Activated T-helper 9 cell treated with anti-CD3 and anti-CD28 coated beads, Interleukin-2, amount 50 U/mL, for 16 hours (primary cell): ENCODE data around the gene CRYGN.

Source experiments
- DNase-seq: peaks from one replicate; pipeline ENCODE4 v3.0.0-alpha.2; 2020; ENCODE audit warnings: low read depth

The CRYGN gene

DNA sequence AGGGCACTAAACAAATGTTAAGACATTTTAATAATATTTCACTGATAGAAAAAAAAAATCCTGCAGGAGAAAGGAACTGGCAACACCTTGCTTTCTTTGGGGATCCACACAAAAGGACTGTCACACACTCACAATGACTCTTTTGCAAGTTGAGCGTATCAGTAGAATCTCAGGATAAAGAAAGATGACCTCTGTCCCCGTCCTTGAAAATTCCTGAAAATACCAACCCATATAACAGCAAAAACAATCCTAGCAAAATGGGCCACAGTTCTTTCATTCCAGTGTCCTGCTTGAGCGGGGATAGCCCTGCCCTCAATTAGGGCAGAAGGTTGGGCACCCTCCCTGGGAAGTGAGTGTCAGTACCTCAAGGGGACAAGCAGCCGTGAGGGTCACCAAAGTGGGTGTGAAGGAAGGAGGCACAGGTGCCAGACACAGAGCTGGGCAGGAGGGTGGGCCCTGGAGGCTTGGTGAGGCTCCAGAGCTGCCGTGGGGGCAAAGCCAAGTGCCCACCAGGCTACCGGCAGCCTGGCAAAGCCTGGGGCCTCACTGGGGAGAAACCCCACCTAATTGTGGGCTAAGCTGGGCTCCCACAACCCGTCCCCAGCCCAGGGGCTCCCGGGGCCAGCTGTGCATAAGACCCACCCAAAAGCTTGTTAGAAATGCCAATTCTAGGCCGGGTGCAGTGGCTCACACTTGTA lies 32.9 kb downstream of the CRYGN start:
- no peak for DNase-seq

GRCh38 chr7:151406051-151406875 lies 33.7 kb downstream of the CRYGN start:
- DNase-seq: no peak

DNA sequence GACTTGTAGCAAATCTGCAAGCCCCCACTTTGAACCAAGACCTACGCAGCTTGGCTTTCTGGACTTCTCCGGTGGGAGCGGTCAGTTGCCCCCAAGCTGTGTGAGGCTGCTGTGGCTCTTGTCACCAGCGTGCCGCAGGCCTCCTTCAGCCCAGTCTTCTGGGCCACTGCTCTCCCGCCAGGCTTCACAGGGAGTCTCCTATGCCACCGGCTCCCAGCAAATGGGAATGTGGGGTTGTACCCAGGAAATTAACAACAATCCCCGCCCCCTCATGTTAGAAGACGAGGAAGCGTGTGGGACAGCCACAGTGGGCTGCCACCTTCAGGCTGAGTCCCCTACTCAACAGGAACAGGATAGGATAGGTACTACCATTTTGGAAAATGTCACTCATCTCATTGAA lies 34.4 kb downstream of the CRYGN start:
- DNase-seq: no peak

DNA sequence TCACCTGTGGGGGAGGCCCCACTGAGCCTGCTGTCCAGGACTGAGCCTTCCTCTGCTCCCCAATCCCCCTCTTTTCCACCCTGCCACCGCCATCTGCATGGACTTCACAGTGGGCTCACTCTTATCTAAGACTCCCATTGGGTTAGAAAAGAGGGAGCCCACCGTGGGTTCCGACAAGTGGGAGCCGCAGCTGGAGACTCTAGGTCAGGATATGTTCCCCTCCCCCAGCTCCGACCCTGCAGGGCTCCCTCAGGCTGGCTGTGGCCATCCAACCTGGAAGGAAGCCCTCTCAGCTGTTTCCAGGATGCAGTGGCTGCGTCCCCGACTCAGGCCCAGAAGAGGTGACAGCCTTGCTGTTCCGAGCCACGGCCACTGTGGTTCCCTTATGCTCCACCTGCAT lies 34.9 kb downstream of the CRYGN start:
- no peak for DNase-seq

DNA sequence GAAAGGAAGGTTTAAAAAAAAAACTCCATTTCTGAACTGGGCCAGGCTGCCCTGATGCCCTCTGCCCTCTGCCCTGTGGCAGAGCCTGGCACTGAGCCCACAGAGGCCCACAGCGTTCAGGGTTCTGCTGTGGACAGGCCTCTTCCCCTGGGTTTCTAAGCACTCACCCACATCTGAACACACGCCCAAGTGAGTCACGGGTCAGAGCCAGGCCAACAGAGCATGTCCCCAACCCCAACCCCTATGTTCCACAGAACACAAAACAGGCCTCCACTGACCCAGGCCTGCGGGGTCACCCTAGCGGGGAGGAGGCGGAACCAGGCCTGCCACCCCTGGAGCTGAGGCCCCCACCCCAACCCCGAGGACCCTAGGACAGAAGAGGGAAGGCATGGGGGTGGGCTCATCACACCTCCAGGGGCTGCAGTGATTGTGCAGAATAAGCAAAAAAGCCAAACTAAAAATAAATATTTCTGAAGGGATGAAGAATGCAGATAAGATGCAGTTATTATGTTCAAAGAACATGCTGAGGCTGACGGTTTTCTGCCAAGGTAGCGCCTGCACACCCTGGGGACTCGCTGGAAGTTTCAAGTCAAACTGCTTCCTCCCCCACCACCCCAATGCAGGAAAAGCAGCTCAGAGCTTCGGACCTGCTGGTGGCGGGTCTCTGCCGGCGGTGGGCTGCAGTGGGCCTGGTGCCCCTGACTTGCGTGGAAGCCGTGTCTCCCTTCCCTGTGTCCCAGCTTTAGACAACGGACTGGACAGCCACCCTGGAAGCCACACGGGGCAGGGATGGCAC lies 35.5 kb downstream of the CRYGN start:
- no peak for DNase-seq

GRCh38 chr7:151403764-151404163 lies 36.2 kb downstream of the CRYGN start:
- no peak for DNase-seq

- DNase-seq: no peak
These were observed 37.7 kb downstream of the CRYGN start for GRCh38 chr7:151402029-151402835.

DNA sequence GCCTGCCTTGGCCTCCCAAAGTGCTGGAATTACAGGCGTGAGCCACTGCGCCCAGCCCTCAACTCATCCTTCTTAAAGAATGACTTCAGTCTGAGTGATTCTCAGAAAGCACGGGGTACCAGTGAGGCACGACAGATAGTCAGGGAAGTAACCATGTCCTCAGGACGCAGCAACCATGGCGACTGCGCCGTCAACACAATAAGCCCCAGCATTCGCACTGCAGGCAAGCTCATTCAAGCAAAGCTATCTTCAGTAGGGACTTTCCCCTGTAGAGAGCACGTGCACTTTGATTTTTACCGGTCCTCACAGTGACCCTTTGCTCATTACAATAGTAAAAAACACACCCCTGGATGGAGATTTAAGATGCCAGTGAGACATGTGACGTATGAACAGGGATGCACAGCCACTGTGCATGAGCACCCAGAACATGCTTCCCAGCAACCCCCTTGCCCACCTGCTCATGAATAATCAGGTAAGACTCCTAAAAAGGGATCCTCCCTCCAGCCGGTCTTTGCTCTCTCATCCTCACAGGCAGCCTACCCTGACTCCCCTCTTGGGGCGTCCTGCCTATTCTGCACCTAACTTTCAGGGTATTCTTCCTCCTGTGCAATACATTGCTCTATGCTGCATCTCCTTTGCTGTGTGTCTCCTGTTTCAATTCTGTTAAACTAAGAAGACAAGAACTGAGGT lies 39.2 kb downstream of the CRYGN start:
- DNase-seq: no peak

GRCh38 chr7:151399906-151400305 lies 40.0 kb downstream of the CRYGN start:
- no peak for DNase-seq

DNA sequence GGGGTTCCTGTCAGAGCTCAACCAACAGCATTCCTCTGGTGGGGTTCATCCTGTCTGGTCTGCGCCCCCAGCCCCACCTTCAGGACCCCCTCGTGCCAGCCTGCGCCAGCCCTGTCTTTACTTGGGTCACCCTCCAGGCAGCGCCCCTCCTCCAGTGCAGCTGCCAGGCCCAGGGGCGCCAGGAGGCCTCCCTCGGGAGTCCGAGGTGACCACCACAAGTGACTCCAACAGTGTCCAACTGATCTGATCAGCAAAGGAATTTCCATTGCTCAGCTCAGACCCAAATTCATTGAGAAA lies 40.7 kb downstream of the CRYGN start:
- no peak for DNase-seq

- DNase-seq: no peak
These were observed 41.3 kb downstream of the CRYGN start for GRCh38 chr7:151398446-151399304.

GRCh38 chr7:151397026-151397425 lies 42.9 kb downstream of the CRYGN start:
- no peak for DNase-seq

DNA sequence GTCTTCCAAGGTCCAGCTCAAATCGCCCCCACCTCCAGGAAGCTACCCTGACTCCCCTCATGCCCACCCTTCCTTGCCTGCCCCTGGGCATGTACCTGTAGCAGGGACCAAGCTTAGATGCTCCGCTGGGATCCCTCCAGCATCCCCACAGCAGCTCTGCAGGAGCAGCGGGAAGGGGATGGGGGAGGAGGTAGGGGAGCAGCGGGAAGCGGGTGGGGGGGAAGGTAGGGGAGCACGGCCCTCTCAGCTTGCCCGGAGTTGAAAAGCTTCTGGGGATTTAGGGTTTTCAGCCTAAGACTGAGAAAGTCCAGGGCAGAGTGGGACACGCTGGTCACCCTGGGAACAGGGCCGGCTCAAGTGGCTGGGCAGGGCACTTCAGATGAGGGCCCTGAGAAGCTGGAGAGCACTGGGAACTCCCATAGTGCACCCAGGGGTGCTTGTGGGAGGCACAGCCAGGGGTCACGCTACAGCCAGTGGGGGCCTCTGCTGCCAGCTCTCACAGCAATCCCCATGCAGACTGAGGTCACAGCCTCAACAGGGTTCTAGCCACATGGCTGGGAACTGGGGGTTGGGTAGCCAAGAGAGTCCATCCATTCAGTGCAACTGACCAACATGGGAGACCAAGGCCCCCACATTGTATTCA lies 43.5 kb downstream of the CRYGN start:
- DNase-seq: no peak

DNA sequence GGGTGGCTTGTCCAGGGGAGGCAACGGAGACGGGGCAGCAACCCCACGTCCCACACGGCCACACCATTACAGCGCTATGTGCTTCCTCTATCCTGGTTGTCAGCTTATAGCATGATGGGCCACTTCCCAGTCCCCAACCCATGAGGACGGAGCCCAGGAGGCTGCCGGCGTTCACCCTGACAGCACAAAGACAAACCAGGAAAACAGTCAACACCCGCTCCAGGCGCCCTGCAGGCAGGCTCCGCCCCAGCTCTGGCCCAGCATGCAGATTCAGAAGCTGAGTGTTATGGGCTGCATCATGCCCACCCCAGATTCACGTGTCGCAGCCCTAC lies 44.9 kb downstream of the CRYGN start:
- DNase-seq: no peak

DNA sequence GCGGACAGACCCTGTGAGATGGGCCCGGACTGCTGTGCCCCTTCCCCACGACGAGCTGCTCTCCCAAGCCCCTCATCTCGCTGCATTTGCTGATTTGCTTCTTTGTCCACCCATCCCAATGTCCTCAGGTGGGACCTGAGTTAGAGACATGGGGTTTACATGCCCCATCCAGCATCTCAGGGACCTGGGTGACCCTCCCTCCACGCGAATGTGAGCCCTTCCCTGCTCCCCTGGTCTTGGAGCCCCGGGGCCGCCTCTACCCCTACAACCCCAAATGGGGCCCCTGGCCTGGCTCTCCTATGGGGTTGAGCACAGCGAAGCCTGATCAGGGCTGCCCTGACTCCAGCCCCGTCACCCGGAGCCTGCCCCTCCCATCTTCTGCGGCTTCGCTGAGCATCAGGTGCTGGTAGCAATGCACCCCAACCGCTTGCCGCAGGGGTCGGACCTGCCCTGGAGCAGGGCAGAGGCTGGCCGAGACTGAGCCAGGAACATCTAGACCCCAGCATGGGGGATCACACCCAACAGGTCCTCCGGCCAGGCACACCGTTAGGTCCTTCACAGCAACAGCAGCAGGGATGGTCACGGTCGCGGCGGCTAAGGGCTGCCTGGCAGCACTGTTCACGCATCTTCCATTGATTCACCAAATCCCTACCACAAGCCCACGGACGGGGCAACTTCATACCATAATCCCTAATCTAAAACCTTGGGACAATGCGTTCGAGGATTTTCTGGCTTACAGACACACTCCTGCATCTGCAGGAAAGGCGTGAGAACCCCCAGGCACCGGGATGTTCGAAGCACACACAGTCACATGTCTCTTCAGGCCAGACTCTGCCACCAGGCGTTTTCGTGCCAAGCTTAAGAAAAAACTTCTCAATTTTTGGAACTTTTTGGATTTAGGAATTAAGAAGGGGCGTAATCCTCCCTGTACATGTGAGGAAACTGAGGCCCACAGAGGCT lies 45.6 kb downstream of the CRYGN start:
- DNase-seq: no peak

- no peak for DNase-seq
These were observed 46.6 kb downstream of the CRYGN start for GRCh38 chr7:151393031-151393977.

DNA sequence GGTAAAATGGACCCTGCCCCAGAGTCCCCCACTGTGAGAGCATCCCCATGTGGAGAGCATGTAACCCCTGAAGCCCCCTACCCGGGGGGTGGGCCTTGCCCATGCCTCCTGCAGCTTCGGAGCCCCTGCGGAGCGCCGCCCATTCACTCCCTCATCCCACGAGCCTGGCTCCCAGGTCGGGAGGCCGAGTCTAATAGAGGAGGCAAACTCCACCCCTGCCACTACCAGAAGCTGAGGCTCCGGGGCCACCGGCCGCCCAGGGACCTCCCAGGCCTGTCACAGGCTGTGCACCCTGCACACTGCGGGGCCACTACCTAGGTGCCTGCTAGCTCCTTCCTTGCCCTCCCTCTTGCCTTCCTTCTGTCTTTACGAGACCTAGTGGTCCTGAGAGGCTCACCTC lies 47.5 kb downstream of the CRYGN start:
- no peak for DNase-seq

GRCh38 chr7:151392002-151392401 lies 47.9 kb downstream of the CRYGN start:
- no peak for DNase-seq
